Right atrium auricular region (tissue), 2 donors: Measurements from ENCODE around the gene HDAC9. TPM values are rescaled to one million over a fixed set of nuclear protein-coding genes. Genes with fewer than 3 reads are reported as not detected.

ENCODE experiments used
- DNase-seq: peaks from one replicate; pipeline ENCODE4 v3.0.0-alpha.2; 2019; ENCODE audit warnings: low spot score
- H3K27ac ChIP-seq, 2 donors: fragments of 200-600 bp; sonication (generic); 1 replicate in 1 of 2; 2 replicates in 1 of 2; pipeline ENCODE4 v1.5.1; 2016 to 2019
- H3K27me3 ChIP-seq, 2 donors: fragments of 200-600 bp; sonication (generic); one replicate each; pipeline versions ENCODE4 v1.5.1 to v1.6.0; 2017 to 2019
- H3K36me3 ChIP-seq: fragments of 200-600 bp; sonication (generic); one replicate; pipeline ENCODE4 v1.5.1; 2016
- H3K4me1 ChIP-seq, 2 donors: fragments of 200-600 bp; sonication (generic); one replicate each; pipeline versions ENCODE4 v1.5.1 to v1.6.0; 2017 to 2019
- H3K4me3 ChIP-seq, 2 donors: fragments of 200-600 bp; sonication (generic); 1 replicate in 1 of 2; 2 replicates in 1 of 2; pipeline ENCODE4 v1.5.1; 2017 to 2019; ENCODE audit warnings: mild to moderate bottlenecking in 1 of 2, moderate library complexity in 1 of 2
- H3K9me3 ChIP-seq, 2 donors: fragments of 200-600 bp; sonication (generic); one replicate each; pipeline ENCODE4 v1.5.1; 2019
- total RNA-seq, 2 donors: library from RNA; depleted of rRNA; stranded (reverse); fragments of >200 nt; gene quantifications; one replicate each; pipeline ENCODE4 v1.1.0, GENCODE V29; 2016
- TF ChIP-seq, protein P1 (sequence below), 2 donors: fragments of 200-600 bp; sonication (generic); IDR thresholded peaks; one replicate each; pipeline ENCODE4 v1.5.1; 2019; ENCODE audit warnings: antibody characterized with exemption in 2 of 2

HDAC9 gene
- total RNA-seq, 2 donors from 2014 or later = 16.6 to 28.0 TPM

DNA sequence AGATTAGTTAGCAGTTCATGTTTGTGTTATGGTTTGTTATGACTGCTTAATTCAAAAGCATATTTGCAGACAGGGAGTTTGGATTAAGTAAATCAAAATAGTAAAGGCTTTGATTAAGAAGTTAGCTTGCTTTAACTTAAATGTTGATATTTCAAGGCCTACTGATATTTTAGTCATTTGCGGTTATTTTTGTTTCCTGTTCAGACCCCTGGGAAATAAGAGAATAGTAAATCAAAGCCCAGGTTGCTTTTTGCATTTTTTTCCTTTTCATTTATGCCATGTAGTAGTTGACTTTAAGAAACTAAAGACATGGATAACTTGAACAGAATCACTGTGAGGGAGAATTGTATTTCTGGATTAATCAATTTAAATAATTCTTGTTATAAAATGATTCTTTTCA is 77.3 kb downstream of the HDAC9 start:
- H3K27me3 ChIP-seq = no peaks in the 10 kb centered on the region
- no peak overlapping the region for H3K4me3 ChIP-seq
- H3K36me3 ChIP-seq = no peaks in the 10 kb centered on the region
- H3K4me1 ChIP-seq = no peaks in the 10 kb centered on the region
- H3K27ac ChIP-seq = no peak overlapping the region
- TF ChIP-seq, protein P1, sequence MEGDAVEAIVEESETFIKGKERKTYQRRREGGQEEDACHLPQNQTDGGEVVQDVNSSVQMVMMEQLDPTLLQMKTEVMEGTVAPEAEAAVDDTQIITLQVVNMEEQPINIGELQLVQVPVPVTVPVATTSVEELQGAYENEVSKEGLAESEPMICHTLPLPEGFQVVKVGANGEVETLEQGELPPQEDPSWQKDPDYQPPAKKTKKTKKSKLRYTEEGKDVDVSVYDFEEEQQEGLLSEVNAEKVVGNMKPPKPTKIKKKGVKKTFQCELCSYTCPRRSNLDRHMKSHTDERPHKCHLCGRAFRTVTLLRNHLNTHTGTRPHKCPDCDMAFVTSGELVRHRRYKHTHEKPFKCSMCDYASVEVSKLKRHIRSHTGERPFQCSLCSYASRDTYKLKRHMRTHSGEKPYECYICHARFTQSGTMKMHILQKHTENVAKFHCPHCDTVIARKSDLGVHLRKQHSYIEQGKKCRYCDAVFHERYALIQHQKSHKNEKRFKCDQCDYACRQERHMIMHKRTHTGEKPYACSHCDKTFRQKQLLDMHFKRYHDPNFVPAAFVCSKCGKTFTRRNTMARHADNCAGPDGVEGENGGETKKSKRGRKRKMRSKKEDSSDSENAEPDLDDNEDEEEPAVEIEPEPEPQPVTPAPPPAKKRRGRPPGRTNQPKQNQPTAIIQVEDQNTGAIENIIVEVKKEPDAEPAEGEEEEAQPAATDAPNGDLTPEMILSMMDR (IDR thresholded peaks at IDR 0.05) = no peak
- no peak for DNase-seq
- no peaks in the 10 kb centered on the region for H3K9me3 ChIP-seq

- Histone ChIP-seq H3K27ac (no peak overlapping the region), H3K4me1 (no peaks in the 10 kb centered on the region), H3K9me3 (no peaks in the 10 kb centered on the region), H3K36me3 (no peaks in the 10 kb centered on the region), H3K4me3 (no peak overlapping the region), H3K27me3 (no peaks in the 10 kb centered on the region)
- DNase-seq = no peak
- TF ChIP-seq, protein P1 (IDR thresholded peaks at IDR 0.05) = no peak
These were observed 78.1 kb downstream of the HDAC9 start for GRCh38 chr7:18573410-18574234.

GRCh38 chr7:18574235-18574540 is 78.6 kb downstream of the HDAC9 start:
- Histone ChIP-seq H3K27ac (no peak overlapping the region), H3K36me3 (no peaks in the 10 kb centered on the region), H3K4me3 (no peak overlapping the region), H3K27me3 (no peaks in the 10 kb centered on the region), H3K9me3 (no peaks in the 10 kb centered on the region), H3K4me1 (no peaks in the 10 kb centered on the region)
- TF ChIP-seq, protein P1 (IDR thresholded peaks at IDR 0.05) = no peak
- DNase-seq = no peak

GRCh38 chr7:18574676-18575075 is 79.1 kb downstream of the HDAC9 start:
- H3K4me1 ChIP-seq = no peaks in the 10 kb centered on the region
- TF ChIP-seq, protein P1 (IDR thresholded peaks at IDR 0.05) = no peak
- no peaks in the 10 kb centered on the region for H3K36me3 ChIP-seq
- no peak overlapping the region for H3K27ac ChIP-seq
- no peaks in the 10 kb centered on the region for H3K9me3 ChIP-seq
- no peaks in the 10 kb centered on the region for H3K27me3 ChIP-seq
- no peak overlapping the region for H3K4me3 ChIP-seq
- no peak for DNase-seq

GRCh38 chr7:18575622-18576572 is 80.3 kb downstream of the HDAC9 start:
- Histone ChIP-seq H3K27ac (no peak overlapping the region), H3K9me3 (no peaks in the 10 kb centered on the region)

More at GRCh38 chr7:18575622-18576572, 80.3 kb downstream of the HDAC9 start:
- H3K36me3 ChIP-seq = no peaks in the 10 kb centered on the region
- H3K4me1 ChIP-seq = no peaks in the 10 kb centered on the region
- TF ChIP-seq, protein P1 (IDR thresholded peaks at IDR 0.05) = no peak
- DNase-seq = no peak
- no peaks in the 10 kb centered on the region for H3K27me3 ChIP-seq
- no peak overlapping the region for H3K4me3 ChIP-seq
